ENCODE results near the gene HDHD3.

The HDHD3 gene

DNA sequence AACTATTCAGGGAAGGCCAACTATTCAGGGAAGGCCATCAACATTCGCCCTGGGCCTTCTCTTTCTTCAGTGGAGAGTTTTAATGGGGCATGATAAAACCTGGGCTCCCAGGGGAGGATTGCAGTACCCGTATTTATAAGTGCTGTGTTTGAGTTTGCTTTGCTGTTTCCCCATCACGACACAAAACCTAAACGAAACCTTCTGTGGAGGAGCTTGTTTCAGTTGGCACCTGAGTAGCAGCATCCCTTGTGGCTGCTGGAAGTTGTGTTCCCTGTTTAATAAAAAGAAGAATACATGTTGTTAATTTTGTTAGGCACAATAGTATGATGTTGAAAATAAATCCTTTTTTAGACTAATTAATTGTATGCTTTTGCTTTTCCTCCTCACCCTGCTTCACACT is 45.0 kb downstream of the HDHD3 start:
- DNase-seq, result no peak

DNA sequence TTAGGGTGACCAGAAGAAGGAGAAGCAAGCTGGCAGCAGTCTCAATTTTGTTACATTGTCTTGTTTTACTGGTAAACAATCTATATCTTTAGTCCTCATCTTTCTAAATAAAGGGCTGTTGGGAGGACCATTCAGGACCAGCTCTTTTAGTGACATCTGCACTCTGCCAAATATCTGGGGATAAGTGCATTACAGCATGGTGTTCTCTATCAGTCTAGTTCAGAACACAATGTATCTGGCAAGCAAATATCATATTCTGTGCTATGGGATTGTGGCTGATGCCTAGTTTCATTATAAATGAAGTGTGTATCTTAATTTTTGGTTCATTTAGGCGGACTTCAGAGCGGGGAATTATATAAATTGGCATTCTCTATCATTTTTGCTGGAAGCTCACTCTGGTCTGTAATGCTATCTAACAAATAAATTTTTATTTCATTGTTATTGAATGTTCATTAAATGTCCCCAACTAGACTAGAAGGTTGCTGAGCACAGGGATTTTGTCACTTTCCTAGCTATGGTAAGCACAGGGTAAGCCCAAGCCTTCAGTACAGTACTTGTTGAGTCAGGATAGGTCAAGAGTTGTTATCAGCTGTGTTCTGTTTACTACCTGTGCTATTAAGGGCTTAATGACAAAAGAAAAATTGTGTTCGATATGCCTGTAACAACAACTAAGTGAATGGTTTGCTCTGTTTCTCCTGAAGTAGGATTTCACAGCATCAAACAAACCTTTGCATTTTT is 48.6 kb downstream of the HDHD3 start:
- DNase-seq, result no peak

DNA sequence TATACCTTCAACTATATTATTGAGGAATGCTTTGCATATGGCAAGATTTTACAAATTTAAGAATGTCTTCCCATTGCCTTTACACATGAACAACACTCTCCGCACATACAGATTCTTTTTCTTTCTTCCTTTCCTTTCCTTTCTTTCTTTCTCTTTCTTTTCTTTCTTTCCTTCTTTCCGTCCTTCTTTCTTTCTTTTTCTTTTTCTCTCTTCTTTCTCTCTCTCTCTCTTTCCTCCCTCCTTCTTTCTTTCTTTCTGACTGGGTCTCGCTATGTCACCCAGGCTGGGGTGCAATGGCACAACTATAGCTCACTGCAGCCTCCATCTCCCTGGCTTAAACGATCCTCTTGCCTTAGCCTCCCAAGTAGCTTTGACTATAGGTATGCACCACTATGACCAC is 50.6 kb downstream of the HDHD3 start:
- DNase-seq, result no peak

Data from right kidney (tissue), 1 donor.